Stimulated activated CD8-positive, alpha-beta memory T cell treated with anti-CD3 and anti-CD28 coated beads, Interleukin-7, amount 100 ng/mL, for 24 hours (primary cell): Measurements from ENCODE around the gene MPZL1.

Source experiments
- DNase-seq: peaks from one replicate; pipeline ENCODE4 v3.0.0-alpha.2; 2020; ENCODE audit warnings: low read depth

The MPZL1 gene

GRCh38 chr1:167721617-167722151, at the start of gene MPZL1:
Gene MPZL1 (plus strand): TSS chr1:167721982. CDS start chr1:167722152, 170 bp downstream.
- DNase-seq: peak; percentile 92

- no peak for DNase-seq
These were observed 49.0 kb upstream of the MPZL1 start for GRCh38 chr1:167672831-167673230.

- DNase-seq: no peak
These were observed 48.5 kb upstream of the MPZL1 start for GRCh38 chr1:167673265-167673664.

- DNase-seq: no peak
These were observed 47.6 kb upstream of the MPZL1 start for GRCh38 chr1:167674156-167674555.

GRCh38 chr1:167675440-167675839, 46.3 kb upstream of the MPZL1 start:
- DNase-seq: no peak

- no peak for DNase-seq
These were observed 45.4 kb upstream of the MPZL1 start for GRCh38 chr1:167676205-167676915.

- no peak for DNase-seq
These were observed 44.6 kb upstream of the MPZL1 start for GRCh38 chr1:167676916-167677848.

GRCh38 chr1:167678422-167678821, 43.4 kb upstream of the MPZL1 start:
- no peak for DNase-seq

GRCh38 chr1:167678838-167679237, 42.9 kb upstream of the MPZL1 start:
- DNase-seq: no peak

GRCh38 chr1:167679714-167680113, 42.1 kb upstream of the MPZL1 start:
- DNase-seq: no peak

- DNase-seq: no peak
These were observed 40.8 kb upstream of the MPZL1 start for GRCh38 chr1:167681024-167681423.

- no peak for DNase-seq
These were observed 40.2 kb upstream of the MPZL1 start for GRCh38 chr1:167681451-167682098.

- no peak for DNase-seq
These were observed 38.6 kb upstream of the MPZL1 start for GRCh38 chr1:167683226-167683625.

- DNase-seq: no peak
These were observed 37.9 kb upstream of the MPZL1 start for GRCh38 chr1:167683641-167684502.

- DNase-seq: no peak
These were observed 35.9 kb upstream of the MPZL1 start for GRCh38 chr1:167685844-167686243.

GRCh38 chr1:167687919-167688519, 33.8 kb upstream of the MPZL1 start:
- DNase-seq: peak; percentile 72

- DNase-seq: no peak
These were observed 32.2 kb upstream of the MPZL1 start for GRCh38 chr1:167689567-167689920.

- DNase-seq: no peak
These were observed 31.7 kb upstream of the MPZL1 start for GRCh38 chr1:167690053-167690452.

- DNase-seq: no peak
These were observed 28.2 kb upstream of the MPZL1 start for GRCh38 chr1:167693425-167694045.

GRCh38 chr1:167694691-167695090, 27.1 kb upstream of the MPZL1 start:
- DNase-seq: no peak

GRCh38 chr1:167695147-167695546, 26.6 kb upstream of the MPZL1 start:
- DNase-seq: no peak
